Large intestine (tissue), 12 donors: Measurements from ENCODE around the gene VSTM1. TPM values are rescaled to one million over a fixed set of nuclear protein-coding genes. Genes with fewer than 3 reads are reported as not detected.

Source experiments
- DNase-seq, 2 donors: peaks; one replicate each; pipeline versions ENCODE4 v3.0.0 to v3.0.0-alpha.2; 2013
- H3K27ac ChIP-seq: one replicate; pipeline ENCODE4 v1.5.1; 2013; ENCODE audit warnings: low read length
- H3K27me3 ChIP-seq: 2 replicates; pipeline ENCODE4 v1.6.1; 2013; ENCODE audit warnings: low read length; ENCODE audit not compliant: control insufficient read depth, insufficient read depth
- H3K36me3 ChIP-seq: 2 replicates; pipeline ENCODE4 v1.6.1; 2013; ENCODE audit warnings: low read length; ENCODE audit not compliant: control insufficient read depth, insufficient read depth
- H3K4me1 ChIP-seq: one replicate; pipeline ENCODE4 v1.6.1; 2013; ENCODE audit warnings: low read length; ENCODE audit not compliant: control insufficient read depth, insufficient read depth
- H3K4me3 ChIP-seq: one replicate; pipeline ENCODE4 v1.5.1; 2013; ENCODE audit warnings: low read length
- H3K9me3 ChIP-seq: one replicate; pipeline ENCODE4 v1.6.1; 2013; ENCODE audit warnings: mild to moderate bottlenecking, low read depth, low read length, moderate library complexity; ENCODE audit not compliant: control insufficient read depth
- WGBS: methylation state at CpG from one replicate; pipeline ENCODE4 v1.1.5; 2013; ENCODE audit warnings: low lambda C conversion rate; ENCODE audit not compliant: insufficient coverage; 5-methylcytosine and 5-hydroxymethylcytosine counted together
- long read RNA-seq, 11 donors: transcript quantifications; one replicate each; lab custom pipeline, GENCODE V29; 2026
- polyA plus RNA-seq: library from polyadenylated mRNA; unstranded; fragments of 120-200 nt; gene quantifications from one replicate; pipeline ENCODE4 v1.2.1, GENCODE V29; 2013

VSTM1 gene
- polyA plus RNA-seq: not detected
- long read RNA-seq, donor 1: 0 reads
- long read RNA-seq, donor 2: 0 reads
- long read RNA-seq, donor 3: 0 reads
- long read RNA-seq, donor 4: 0 reads
- long read RNA-seq, donor 5: 0 reads
- long read RNA-seq, donor 6: 0 reads
- long read RNA-seq, donor 7: 0 reads
- long read RNA-seq, donor 8, partial matches to known transcripts: 176 of 460 reads
- long read RNA-seq, donor 8, other reads (novel, unspliced or antisense): 284 of 460 reads
- long read RNA-seq, donor 9: 0 reads
- long read RNA-seq, donor 10: 0 reads
- long read RNA-seq, donor 11: 0 reads

- no peaks in the 10 kb centered on the region for H3K9me3 ChIP-seq
- H3K27me3 ChIP-seq: no peaks in the 10 kb centered on the region
- no peaks in the 10 kb centered on the region for H3K36me3 ChIP-seq
- DNase-seq: no peak
- H3K4me1 ChIP-seq: no peaks in the 10 kb centered on the region
- H3K27ac ChIP-seq: no peak within 1 kb of the TSS
- WGBS: no CpG with 5 or more reads among the region's 34 CpGs
- no peak within 1 kb of the TSS for H3K4me3 ChIP-seq
Observed at GRCh38 chr19:54063350-54064116, at the start of gene VSTM1. TSS of gene VSTM1 (minus strand) at chr19:54063897. CDS start at chr19:54063777, 120 bp downstream.

- Histone ChIP-seq H3K27me3 (no peaks in the 10 kb centered on the region), H3K4me1 (no peaks in the 10 kb centered on the region), H3K36me3 (peaks cover 48% of the 10 kb centered on the region), H3K9me3 (no peaks in the 10 kb centered on the region), H3K4me3 (no peak overlapping the region), H3K27ac (no peak overlapping the region)
- no peak for DNase-seq
- no CpG with 5 or more reads among the region's 6 CpGs for WGBS
Observed at GRCh38 chr19:54109651-54110050, 46.0 kb upstream of the VSTM1 start.

- no peak overlapping the region for H3K27ac ChIP-seq
- no peak for DNase-seq
- no peaks in the 10 kb centered on the region for H3K4me1 ChIP-seq
- H3K36me3 ChIP-seq: peaks cover 48% of the 10 kb centered on the region
- H3K4me3 ChIP-seq: no peak overlapping the region
- no peaks in the 10 kb centered on the region for H3K27me3 ChIP-seq
- 60% methylated on average over 1 of the region's 7 CpGs for WGBS
- no peaks in the 10 kb centered on the region for H3K9me3 ChIP-seq
Observed at GRCh38 chr19:54108496-54108895, 44.8 kb upstream of the VSTM1 start.

- no peaks in the 10 kb centered on the region for H3K4me1 ChIP-seq
- no peak for DNase-seq
- no peaks in the 10 kb centered on the region for H3K27me3 ChIP-seq
- peaks cover 48% of the 10 kb centered on the region for H3K36me3 ChIP-seq
- no peak overlapping the region for H3K27ac ChIP-seq
- no peaks in the 10 kb centered on the region for H3K9me3 ChIP-seq
- H3K4me3 ChIP-seq: no peak overlapping the region
- WGBS: no CpG with 5 or more reads among the region's 21 CpGs
Observed at GRCh38 chr19:54107876-54108490, 44.3 kb upstream of the VSTM1 start.

- no peaks in the 10 kb centered on the region for H3K9me3 ChIP-seq
- no CpG with 5 or more reads among the region's 15 CpGs for WGBS
- DNase-seq: no peak
- no peaks in the 10 kb centered on the region for H3K4me1 ChIP-seq
- peaks cover 46% of the 10 kb centered on the region for H3K36me3 ChIP-seq
- H3K4me3 ChIP-seq: no peak overlapping the region
- H3K27me3 ChIP-seq: no peaks in the 10 kb centered on the region
- no peak overlapping the region for H3K27ac ChIP-seq
Observed at GRCh38 chr19:54106716-54107115, 43.0 kb upstream of the VSTM1 start.

- Histone ChIP-seq H3K36me3 (peaks cover 44% of the 10 kb centered on the region), H3K27ac (no peak overlapping the region), H3K4me1 (no peaks in the 10 kb centered on the region), H3K27me3 (no peaks in the 10 kb centered on the region), H3K4me3 (no peak overlapping the region), H3K9me3 (no peaks in the 10 kb centered on the region)
- WGBS: 100% methylated on average over 2 of the region's 10 CpGs
- no peak for DNase-seq
Observed at GRCh38 chr19:54105796-54106195, 42.1 kb upstream of the VSTM1 start.

GRCh38 chr19:54104998-54105715 lies 41.5 kb upstream of the VSTM1 start:
- Histone ChIP-seq H3K9me3 (no peaks in the 10 kb centered on the region), H3K4me1 (no peaks in the 10 kb centered on the region), H3K36me3 (peaks cover 38% of the 10 kb centered on the region), H3K27ac (no peak overlapping the region), H3K4me3 (no peak overlapping the region), H3K27me3 (no peaks in the 10 kb centered on the region)
- DNase-seq: no peak
- 100% methylated on average over 1 of the region's 11 CpGs for WGBS

- WGBS: 0% methylated on average over 1 of the region's 54 CpGs
- no peaks in the 10 kb centered on the region for H3K9me3 ChIP-seq
- no peaks in the 10 kb centered on the region for H3K4me1 ChIP-seq
- no peaks in the 10 kb centered on the region for H3K27me3 ChIP-seq
- peak within 1 kb of the TSS; percentile 94 for H3K4me3 ChIP-seq
- DNase-seq: peak; percentile 99 to 100
- peaks cover 18% of the 10 kb centered on the region for H3K36me3 ChIP-seq
- no peak within 1 kb of the TSS for H3K27ac ChIP-seq
Observed at GRCh38 chr19:54102421-54103169, 38.9 kb upstream of the VSTM1 start, which contains the start of gene NDUFA3. TSS of gene NDUFA3 (plus strand) at chr19:54102855. CDS start at chr19:54102879, 24 bp downstream.

- no CpG with 5 or more reads among the region's 5 CpGs for WGBS
- peaks cover 2% of the 10 kb centered on the region for H3K36me3 ChIP-seq
- H3K27me3 ChIP-seq: peaks cover 18% of the 10 kb centered on the region
- no peak within 1 kb of the TSS for H3K4me3 ChIP-seq
- no peak within 1 kb of the TSS for H3K27ac ChIP-seq
- no peaks in the 10 kb centered on the region for H3K9me3 ChIP-seq
- DNase-seq: no peak
- H3K4me1 ChIP-seq: no peaks in the 10 kb centered on the region
Observed at GRCh38 chr19:54100561-54100960, 36.9 kb upstream of the VSTM1 start, which contains the start of gene OSCAR. TSS of gene OSCAR (minus strand) at chr19:54100803. CDS start at chr19:54100792, 11 bp downstream.
